Measurements from ENCODE around the gene MRPL39. TPM values are rescaled to one million over a fixed set of nuclear protein-coding genes. Genes with fewer than 3 reads are reported as not detected.

Gene MRPL39
- total and polyA plus RNA-seq, 4 donors, result 19.2 to 35.7 (median 24.4) TPM

DNA sequence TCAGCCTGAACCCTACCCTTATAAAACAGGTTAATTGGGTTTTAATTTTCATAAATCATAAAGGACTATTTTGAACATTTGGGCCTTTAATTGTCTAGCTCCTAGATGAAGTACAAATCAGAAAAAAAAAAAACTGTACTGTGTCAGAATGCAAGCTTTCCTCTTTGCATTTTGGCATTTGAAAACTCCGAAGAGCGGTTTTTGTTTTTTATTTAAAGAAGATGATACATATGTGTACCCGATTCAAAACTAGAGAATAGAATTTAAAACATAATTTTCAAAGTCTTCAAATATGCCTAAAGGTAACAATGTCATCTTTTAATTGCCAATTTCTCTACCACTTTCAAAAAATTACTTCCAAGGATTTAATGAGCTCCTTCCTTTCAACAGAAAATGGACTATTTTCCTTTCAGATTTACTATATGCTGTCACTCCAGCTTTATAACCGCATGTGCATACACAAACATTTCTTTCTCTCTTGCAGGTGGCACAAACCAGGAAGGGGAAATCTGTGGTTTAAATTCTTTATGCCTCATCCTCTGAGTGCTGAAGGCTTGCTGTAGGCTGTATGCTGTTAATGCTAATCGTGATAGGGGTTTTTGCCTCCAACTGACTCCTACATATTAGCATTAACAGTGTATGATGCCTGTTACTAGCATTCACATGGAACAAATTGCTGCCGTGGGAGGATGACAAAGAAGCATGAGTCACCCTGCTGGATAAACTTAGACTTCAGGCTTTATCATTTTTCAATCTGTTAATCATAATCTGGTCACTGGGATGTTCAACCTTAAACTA, 33.7 kb downstream of the MRPL39 start:
- DNase-seq (ENCODE audit: low spot score), result no peak

DNA sequence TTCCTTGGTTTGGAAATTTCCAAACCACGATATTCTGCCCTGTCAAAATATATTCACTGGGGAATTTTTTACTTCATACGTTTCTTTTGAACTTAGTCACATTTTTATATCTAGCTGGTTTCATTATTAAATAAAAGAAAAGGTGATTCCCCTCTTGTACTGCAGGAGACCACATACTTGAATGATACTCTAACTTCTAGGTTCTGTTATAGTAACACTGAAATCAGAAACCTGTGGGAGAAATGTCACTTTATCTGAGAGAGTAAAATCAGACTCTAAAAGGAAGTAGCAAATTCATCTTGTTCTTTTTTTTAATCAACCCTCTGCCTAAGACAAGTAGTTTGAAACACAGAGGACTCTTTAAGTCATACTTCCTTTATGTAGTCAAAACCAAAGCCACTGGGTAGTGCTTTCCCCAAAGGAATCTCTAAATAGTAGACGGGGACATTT, 34.4 kb downstream of the MRPL39 start:
- no peaks in the 10 kb centered on the region for H3K9me3 ChIP-seq (ENCODE audit: control insufficient read depth in 4 of 4, low read length in 3 of 4)
- H3K4me3 ChIP-seq (ENCODE audit: low read depth in 1 of 3, low read length in 3 of 3), result no peak overlapping the region
- no peaks in the 10 kb centered on the region for H3K4me1 ChIP-seq (ENCODE audit: control insufficient read depth in 4 of 4, insufficient read depth in 4 of 4, low read length in 3 of 4)
- DNase-seq (ENCODE audit: low spot score), result no peak
- H3K36me3 ChIP-seq (ENCODE audit: control insufficient read depth in 4 of 4, insufficient read depth in 3 of 4, low read depth in 1 of 4, low read length in 3 of 4), result peaks cover 0 to 6% (median 1%) of the 10 kb centered on the region in 4 donors
- H3K27me3 ChIP-seq (ENCODE audit: control insufficient read depth in 4 of 4, insufficient read depth in 4 of 4, low read length in 3 of 4), result no peaks in the 10 kb centered on the region
- H3K9ac ChIP-seq (ENCODE audit: low read depth in 1 of 2, low read length in 2 of 2), result no peak overlapping the region
- no peak overlapping the region for H3K27ac ChIP-seq (ENCODE audit: low read depth in 1 of 2, low read length in 2 of 2)
- WGBS, result 79% methylated on average over 3 of the region's 3 CpGs
- TF ChIP-seq YY1 (IDR thresholded peaks at IDR 0.05) (no peak), HNF4A (conservative IDR thresholded peaks at IDR 0.05) (no peak), RXRA (IDR thresholded peaks at IDR 0.05) (no peak), SP1 (IDR thresholded peaks at IDR 0.05) (no peak), HNF4G (IDR thresholded peaks at IDR 0.05) (no peak), EGR1 (IDR thresholded peaks at IDR 0.05; ENCODE audit: low read depth in 2 of 2) (no peak), RAD21 (IDR thresholded peaks at IDR 0.05) (no peak), NR2F2 (IDR thresholded peaks at IDR 0.05) (no peak), FOXA1 (IDR thresholded peaks at IDR 0.05) (no peak), JUND (IDR thresholded peaks at IDR 0.05) (no peak), TAF1 (conservative IDR thresholded peaks at IDR 0.05) (no peak)
- TF ChIP-seq, protein P1, sequence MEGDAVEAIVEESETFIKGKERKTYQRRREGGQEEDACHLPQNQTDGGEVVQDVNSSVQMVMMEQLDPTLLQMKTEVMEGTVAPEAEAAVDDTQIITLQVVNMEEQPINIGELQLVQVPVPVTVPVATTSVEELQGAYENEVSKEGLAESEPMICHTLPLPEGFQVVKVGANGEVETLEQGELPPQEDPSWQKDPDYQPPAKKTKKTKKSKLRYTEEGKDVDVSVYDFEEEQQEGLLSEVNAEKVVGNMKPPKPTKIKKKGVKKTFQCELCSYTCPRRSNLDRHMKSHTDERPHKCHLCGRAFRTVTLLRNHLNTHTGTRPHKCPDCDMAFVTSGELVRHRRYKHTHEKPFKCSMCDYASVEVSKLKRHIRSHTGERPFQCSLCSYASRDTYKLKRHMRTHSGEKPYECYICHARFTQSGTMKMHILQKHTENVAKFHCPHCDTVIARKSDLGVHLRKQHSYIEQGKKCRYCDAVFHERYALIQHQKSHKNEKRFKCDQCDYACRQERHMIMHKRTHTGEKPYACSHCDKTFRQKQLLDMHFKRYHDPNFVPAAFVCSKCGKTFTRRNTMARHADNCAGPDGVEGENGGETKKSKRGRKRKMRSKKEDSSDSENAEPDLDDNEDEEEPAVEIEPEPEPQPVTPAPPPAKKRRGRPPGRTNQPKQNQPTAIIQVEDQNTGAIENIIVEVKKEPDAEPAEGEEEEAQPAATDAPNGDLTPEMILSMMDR (IDR thresholded peaks at IDR 0.05; ENCODE audit: low read depth, low read length, missing input control), result no peak
- TF ChIP-seq, protein P2, sequence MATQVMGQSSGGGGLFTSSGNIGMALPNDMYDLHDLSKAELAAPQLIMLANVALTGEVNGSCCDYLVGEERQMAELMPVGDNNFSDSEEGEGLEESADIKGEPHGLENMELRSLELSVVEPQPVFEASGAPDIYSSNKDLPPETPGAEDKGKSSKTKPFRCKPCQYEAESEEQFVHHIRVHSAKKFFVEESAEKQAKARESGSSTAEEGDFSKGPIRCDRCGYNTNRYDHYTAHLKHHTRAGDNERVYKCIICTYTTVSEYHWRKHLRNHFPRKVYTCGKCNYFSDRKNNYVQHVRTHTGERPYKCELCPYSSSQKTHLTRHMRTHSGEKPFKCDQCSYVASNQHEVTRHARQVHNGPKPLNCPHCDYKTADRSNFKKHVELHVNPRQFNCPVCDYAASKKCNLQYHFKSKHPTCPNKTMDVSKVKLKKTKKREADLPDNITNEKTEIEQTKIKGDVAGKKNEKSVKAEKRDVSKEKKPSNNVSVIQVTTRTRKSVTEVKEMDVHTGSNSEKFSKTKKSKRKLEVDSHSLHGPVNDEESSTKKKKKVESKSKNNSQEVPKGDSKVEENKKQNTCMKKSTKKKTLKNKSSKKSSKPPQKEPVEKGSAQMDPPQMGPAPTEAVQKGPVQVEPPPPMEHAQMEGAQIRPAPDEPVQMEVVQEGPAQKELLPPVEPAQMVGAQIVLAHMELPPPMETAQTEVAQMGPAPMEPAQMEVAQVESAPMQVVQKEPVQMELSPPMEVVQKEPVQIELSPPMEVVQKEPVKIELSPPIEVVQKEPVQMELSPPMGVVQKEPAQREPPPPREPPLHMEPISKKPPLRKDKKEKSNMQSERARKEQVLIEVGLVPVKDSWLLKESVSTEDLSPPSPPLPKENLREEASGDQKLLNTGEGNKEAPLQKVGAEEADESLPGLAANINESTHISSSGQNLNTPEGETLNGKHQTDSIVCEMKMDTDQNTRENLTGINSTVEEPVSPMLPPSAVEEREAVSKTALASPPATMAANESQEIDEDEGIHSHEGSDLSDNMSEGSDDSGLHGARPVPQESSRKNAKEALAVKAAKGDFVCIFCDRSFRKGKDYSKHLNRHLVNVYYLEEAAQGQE (IDR thresholded peaks at IDR 0.05), result no peak
- TF ChIP-seq, protein P3, sequence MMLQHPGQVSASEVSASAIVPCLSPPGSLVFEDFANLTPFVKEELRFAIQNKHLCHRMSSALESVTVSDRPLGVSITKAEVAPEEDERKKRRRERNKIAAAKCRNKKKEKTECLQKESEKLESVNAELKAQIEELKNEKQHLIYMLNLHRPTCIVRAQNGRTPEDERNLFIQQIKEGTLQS (IDR thresholded peaks at IDR 0.05), result no peak
- TF ChIP-seq, protein P4, sequence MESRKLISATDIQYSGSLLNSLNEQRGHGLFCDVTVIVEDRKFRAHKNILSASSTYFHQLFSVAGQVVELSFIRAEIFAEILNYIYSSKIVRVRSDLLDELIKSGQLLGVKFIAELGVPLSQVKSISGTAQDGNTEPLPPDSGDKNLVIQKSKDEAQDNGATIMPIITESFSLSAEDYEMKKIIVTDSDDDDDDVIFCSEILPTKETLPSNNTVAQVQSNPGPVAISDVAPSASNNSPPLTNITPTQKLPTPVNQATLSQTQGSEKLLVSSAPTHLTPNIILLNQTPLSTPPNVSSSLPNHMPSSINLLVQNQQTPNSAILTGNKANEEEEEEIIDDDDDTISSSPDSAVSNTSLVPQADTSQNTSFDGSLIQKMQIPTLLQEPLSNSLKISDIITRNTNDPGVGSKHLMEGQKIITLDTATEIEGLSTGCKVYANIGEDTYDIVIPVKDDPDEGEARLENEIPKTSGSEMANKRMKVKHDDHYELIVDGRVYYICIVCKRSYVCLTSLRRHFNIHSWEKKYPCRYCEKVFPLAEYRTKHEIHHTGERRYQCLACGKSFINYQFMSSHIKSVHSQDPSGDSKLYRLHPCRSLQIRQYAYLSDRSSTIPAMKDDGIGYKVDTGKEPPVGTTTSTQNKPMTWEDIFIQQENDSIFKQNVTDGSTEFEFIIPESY (IDR thresholded peaks at IDR 0.05), result no peak
- TF ChIP-seq, protein P5, sequence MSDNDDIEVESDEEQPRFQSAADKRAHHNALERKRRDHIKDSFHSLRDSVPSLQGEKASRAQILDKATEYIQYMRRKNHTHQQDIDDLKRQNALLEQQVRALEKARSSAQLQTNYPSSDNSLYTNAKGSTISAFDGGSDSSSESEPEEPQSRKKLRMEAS (IDR thresholded peaks at IDR 0.05), result no peak

More for the DNA sequence above, 33.7 kb downstream of the MRPL39 start:
- TF ChIP-seq EGR1 (IDR thresholded peaks at IDR 0.05; ENCODE audit: low read depth in 2 of 2), result no peak
- TF ChIP-seq, protein P3 (IDR thresholded peaks at IDR 0.05), result no peak
- TF ChIP-seq NR2F2 (IDR thresholded peaks at IDR 0.05), result no peak
- TF ChIP-seq, protein P2 (IDR thresholded peaks at IDR 0.05), result no peak
- TF ChIP-seq YY1 (IDR thresholded peaks at IDR 0.05), result no peak
- no peak for TF ChIP-seq RAD21 (IDR thresholded peaks at IDR 0.05)
- TF ChIP-seq HNF4A (conservative IDR thresholded peaks at IDR 0.05), result no peak
- no peak for TF ChIP-seq SP1 (IDR thresholded peaks at IDR 0.05)
- H3K27me3 ChIP-seq (ENCODE audit: control insufficient read depth in 4 of 4, insufficient read depth in 4 of 4, low read length in 3 of 4), result no peaks in the 10 kb centered on the region
- no peaks in the 10 kb centered on the region for H3K4me1 ChIP-seq (ENCODE audit: control insufficient read depth in 4 of 4, insufficient read depth in 4 of 4, low read length in 3 of 4)
- no peak overlapping the region for H3K4me3 ChIP-seq (ENCODE audit: low read depth in 1 of 3, low read length in 3 of 3)
- no peak overlapping the region for H3K27ac ChIP-seq (ENCODE audit: low read depth in 1 of 2, low read length in 2 of 2)
- H3K9me3 ChIP-seq (ENCODE audit: control insufficient read depth in 4 of 4, low read length in 3 of 4), result no peaks in the 10 kb centered on the region
- WGBS, result 73% methylated on average over 6 of the region's 6 CpGs
- H3K36me3 ChIP-seq (ENCODE audit: control insufficient read depth in 4 of 4, insufficient read depth in 3 of 4, low read depth in 1 of 4, low read length in 3 of 4), result peaks cover 0 to 6% (median 1%) of the 10 kb centered on the region in 4 donors
- no peak overlapping the region for H3K9ac ChIP-seq (ENCODE audit: low read depth in 1 of 2, low read length in 2 of 2)

Data from liver (tissue), 9 donors.